SK-N-SH treated with all-trans-retinoic acid at 6 μM for 48 hours (cell line): ENCODE data around the gene CENPP.

Experiments used
- ATAC-seq: fragments of 200-7000 bp; cut with Tn5 transposase; 3 replicates; pipeline ENCODE4 v1.9.1; 2020; ENCODE audit warnings: mild to moderate bottlenecking, moderate library complexity
- ARNTL ChIP-seq: fragments of 450-650 bp; formaldehyde crosslinking; IDR thresholded peaks from 2 replicates; pipeline ENCODE4 v1.5.0; 2020; ENCODE audit warnings: low read depth, mild to moderate bottlenecking, moderate library complexity, borderline replicate concordance
- BACH2 ChIP-seq: fragments of 250-450 bp; sonication (Bioruptor Pico); IDR thresholded peaks from 2 replicates; pipeline ENCODE4 v1.9.0; 2021; ENCODE audit warnings: mild to moderate bottlenecking, borderline replicate concordance
- CREB5 ChIP-seq: fragments of 250-450 bp; sonication (Bioruptor Pico); IDR thresholded peaks from 2 replicates; pipeline ENCODE4 v1.5.1; 2020; ENCODE audit warnings: low read depth, mild to moderate bottlenecking, moderate library complexity
- CSDC2 ChIP-seq: fragments of 250-450 bp; sonication (Bioruptor Pico); IDR thresholded peaks from 2 replicates; pipeline ENCODE4 v1.5.0; 2020; ENCODE audit warnings: mild to moderate bottlenecking, moderate library complexity
- ESRRG ChIP-seq: fragments of 250-450 bp; sonication (Bioruptor Pico); IDR thresholded peaks from 2 replicates; pipeline ENCODE4 v1.6.1; 2021; ENCODE audit warnings: mild to moderate bottlenecking
- GLIS3 ChIP-seq: fragments of 250-450 bp; sonication (Bioruptor Pico); IDR thresholded peaks from 2 replicates; pipeline ENCODE4 v1.5.0; 2020; ENCODE audit warnings: mild to moderate bottlenecking, moderate library complexity
- ISL1 ChIP-seq: fragments of 250-450 bp; sonication (Bioruptor Pico); IDR thresholded peaks from 2 replicates; pipeline ENCODE4 v2.1.2; 2022; ENCODE audit warnings: mild to moderate bottlenecking, moderate library complexity
- OSR1 ChIP-seq: fragments of 250-450 bp; sonication (Bioruptor Pico); IDR thresholded peaks from 2 replicates; pipeline ENCODE4 v1.8.0; 2022; ENCODE audit warnings: moderate library complexity, mild to moderate bottlenecking, inconsistent platforms
- PATZ1 ChIP-seq: fragments of 250-450 bp; sonication (Bioruptor Pico); IDR thresholded peaks from 2 replicates; pipeline ENCODE4 v1.8.0; 2020; ENCODE audit warnings: mild to moderate bottlenecking, moderate library complexity, borderline replicate concordance
- POU6F1 ChIP-seq: fragments of 250-450 bp; sonication (Bioruptor Pico); IDR thresholded peaks from 2 replicates; pipeline ENCODE4 v1.8.0; 2021; ENCODE audit warnings: low read depth, mild to moderate bottlenecking, moderate library complexity, borderline replicate concordance
- PPARA ChIP-seq: fragments of 250-450 bp; sonication (Bioruptor Pico); IDR thresholded peaks from 2 replicates; pipeline ENCODE4 v1.5.0; 2020; ENCODE audit warnings: mild to moderate bottlenecking, borderline replicate concordance
- RARB ChIP-seq: fragments of 250-450 bp; sonication (Bioruptor Pico); IDR thresholded peaks from 2 replicates; pipeline ENCODE4 v1.8.0; 2021; ENCODE audit warnings: mild to moderate bottlenecking, moderate library complexity
- SNAI2 ChIP-seq: fragments of 250-450 bp; sonication (Bioruptor Pico); IDR thresholded peaks from 2 replicates; pipeline ENCODE4 v1.5.0; 2020; ENCODE audit warnings: mild to moderate bottlenecking, moderate library complexity
- TCF4 ChIP-seq: fragments of 250-450 bp; sonication (Bioruptor Pico); IDR thresholded peaks from 2 replicates; pipeline ENCODE4 v1.8.0; 2021; ENCODE audit warnings: mild to moderate bottlenecking, moderate library complexity, borderline replicate concordance
- TOX ChIP-seq: fragments of 250-450 bp; sonication (Bioruptor Pico); IDR thresholded peaks from 2 replicates; pipeline ENCODE4 v1.8.0; 2021; ENCODE audit warnings: mild to moderate bottlenecking, moderate library complexity, borderline replicate concordance
- TSHZ2 ChIP-seq: fragments of 250-450 bp; sonication (Bioruptor Pico); IDR thresholded peaks from 2 replicates; pipeline ENCODE4 v1.5.0; 2020; ENCODE audit warnings: mild to moderate bottlenecking, moderate library complexity
- ZFP3 ChIP-seq: fragments of 250-450 bp; sonication (Bioruptor Pico); IDR thresholded peaks from 2 replicates; pipeline ENCODE4 v1.5.0; 2020; ENCODE audit warnings: mild to moderate bottlenecking, moderate library complexity
- ZFP30 ChIP-seq: fragments of 450-650 bp; formaldehyde crosslinking; IDR thresholded peaks from 2 replicates; pipeline ENCODE4 v1.5.0; 2022; ENCODE audit warnings: mild to moderate bottlenecking, moderate library complexity
- ZNF565 ChIP-seq: fragments of 450-650 bp; formaldehyde crosslinking; conservative IDR thresholded peaks from 2 replicates; pipeline ENCODE4 v1.5.0; 2020; ENCODE audit warnings: low read depth, mild to moderate bottlenecking, moderate library complexity
- ZNF70 ChIP-seq: fragments of 450-650 bp; formaldehyde crosslinking; IDR thresholded peaks from 2 replicates; pipeline ENCODE4 v1.5.0; 2020; ENCODE audit warnings: mild to moderate bottlenecking, moderate library complexity
- ZNF8 ChIP-seq: fragments of 450-650 bp; formaldehyde crosslinking; IDR thresholded peaks from 2 replicates; pipeline ENCODE4 v1.5.0; 2020; ENCODE audit warnings: mild to moderate bottlenecking, moderate library complexity
- TF ChIP-seq, protein P1 (sequence below): fragments of 250-450 bp; sonication (Bioruptor Pico); IDR thresholded peaks from 2 replicates; pipeline ENCODE4 v1.5.1; 2021; ENCODE audit warnings: mild to moderate bottlenecking, moderate library complexity

The CENPP gene

GRCh38 chr9:92657296-92658094, 331.7 kb downstream of the CENPP start:
- ATAC-seq: peak; percentile 34; the same call in 1 of the 3 replicates
- TF ChIP-seq TCF4 (CRISPR knock-in tag): no peak
- TF ChIP-seq SNAI2 (CRISPR knock-in tag): no peak
- TF ChIP-seq PPARA (CRISPR knock-in tag): no peak
- TF ChIP-seq CSDC2 (CRISPR knock-in tag): no peak
- no peak for TF ChIP-seq ZNF565 (CRISPR knock-in tag)
- TF ChIP-seq ZNF70 (CRISPR knock-in tag): 0 out of 2 replicates have a peak, but pooled peaks have one; percentile 41
- no peak for TF ChIP-seq ZFP30 (CRISPR knock-in tag)

- no peak for TF ChIP-seq OSR1
- TF ChIP-seq ZNF565 (CRISPR knock-in tag): no peak
- TF ChIP-seq RARB (CRISPR knock-in tag): no peak
- no peak for TF ChIP-seq TCF4 (CRISPR knock-in tag)
- no peak for TF ChIP-seq ISL1 (CRISPR knock-in tag)
- no peak for TF ChIP-seq TOX
- TF ChIP-seq PPARA (CRISPR knock-in tag): no peak
- TF ChIP-seq CREB5 (CRISPR knock-in tag): no peak
- no peak for TF ChIP-seq ESRRG
- TF ChIP-seq, protein P1, sequence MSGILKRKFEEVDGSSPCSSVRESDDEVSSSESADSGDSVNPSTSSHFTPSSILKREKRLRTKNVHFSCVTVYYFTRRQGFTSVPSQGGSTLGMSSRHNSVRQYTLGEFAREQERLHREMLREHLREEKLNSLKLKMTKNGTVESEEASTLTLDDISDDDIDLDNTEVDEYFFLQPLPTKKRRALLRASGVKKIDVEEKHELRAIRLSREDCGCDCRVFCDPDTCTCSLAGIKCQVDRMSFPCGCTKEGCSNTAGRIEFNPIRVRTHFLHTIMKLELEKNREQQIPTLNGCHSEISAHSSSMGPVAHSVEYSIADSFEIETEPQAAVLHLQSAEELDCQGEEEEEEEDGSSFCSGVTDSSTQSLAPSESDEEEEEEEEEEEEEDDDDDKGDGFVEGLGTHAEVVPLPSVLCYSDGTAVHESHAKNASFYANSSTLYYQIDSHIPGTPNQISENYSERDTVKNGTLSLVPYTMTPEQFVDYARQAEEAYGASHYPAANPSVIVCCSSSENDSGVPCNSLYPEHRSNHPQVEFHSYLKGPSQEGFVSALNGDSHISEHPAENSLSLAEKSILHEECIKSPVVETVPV (CRISPR knock-in tag): no peak
- no peak for TF ChIP-seq SNAI2 (CRISPR knock-in tag)
- no peak for TF ChIP-seq ZFP30 (CRISPR knock-in tag)
- TF ChIP-seq ZNF8 (CRISPR knock-in tag): no peak
- no peak for TF ChIP-seq GLIS3 (CRISPR knock-in tag)
- no peak for ATAC-seq
These were observed 332.4 kb downstream of the CENPP start for GRCh38 chr9:92658176-92658575.

GRCh38 chr9:92658611-92659010, 332.9 kb downstream of the CENPP start:
- TF ChIP-seq POU6F1 (CRISPR knock-in tag) (no peak), TCF4 (CRISPR knock-in tag) (no peak), ZFP30 (CRISPR knock-in tag) (no peak), ZNF70 (CRISPR knock-in tag) (no peak), PPARA (CRISPR knock-in tag) (no peak), RARB (CRISPR knock-in tag) (no peak), CREB5 (CRISPR knock-in tag) (no peak), ESRRG (no peak), ISL1 (CRISPR knock-in tag) (no peak), ZNF565 (CRISPR knock-in tag) (no peak), ARNTL (CRISPR knock-in tag) (no peak), TSHZ2 (no peak), OSR1 (no peak), CSDC2 (CRISPR knock-in tag) (no peak), GLIS3 (CRISPR knock-in tag) (no peak), PATZ1 (CRISPR knock-in tag) (no peak), BACH2 (CRISPR knock-in tag) (no peak), ZNF8 (CRISPR knock-in tag) (no peak), ZFP3 (CRISPR knock-in tag) (no peak)
- TF ChIP-seq, protein P1 (CRISPR knock-in tag): no peak
- ATAC-seq: no peak
